ENCODE measurements around the gene PASD1.

- no peak for TF ChIP-seq ZNF473 (tag by site-specific recombination; IDR thresholded peaks at IDR 0.05)
- TF ChIP-seq, protein P1, sequence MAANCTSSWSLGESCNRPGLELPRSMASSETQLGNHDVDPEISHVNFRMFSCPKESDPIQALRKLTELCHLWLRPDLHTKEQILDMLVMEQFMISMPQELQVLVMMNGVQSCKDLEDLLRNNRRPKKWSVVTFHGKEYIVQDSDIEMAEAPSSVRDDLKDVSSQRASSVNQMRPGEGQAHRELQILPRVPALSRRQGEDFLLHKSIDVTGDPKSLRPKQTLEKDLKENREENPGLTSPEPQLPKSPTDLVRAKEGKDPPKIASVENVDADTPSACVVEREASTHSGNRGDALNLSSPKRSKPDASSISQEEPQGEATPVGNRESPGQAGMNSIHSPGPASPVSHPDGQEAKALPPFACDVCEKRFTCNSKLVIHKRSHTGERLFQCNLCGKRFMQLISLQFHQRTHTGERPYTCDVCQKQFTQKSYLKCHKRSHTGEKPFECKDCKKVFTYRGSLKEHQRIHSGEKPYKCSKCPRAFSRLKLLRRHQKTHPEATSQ (tag by site-specific recombination; IDR thresholded peaks at IDR 0.05) = no peak
Measured at GRCh38 chrX:151624677-151625076, 61.2 kb downstream of the PASD1 start.

Data from HEK293 (cell line).